Measurements from ENCODE around the gene LMO7. TPM values are rescaled to one million over a fixed set of nuclear protein-coding genes. Genes with fewer than 3 reads are reported as not detected.
A peak's percentile ranks its signal among the peaks of the same experiment; 100 is the strongest.

LMO7 gene
- total RNA-seq, 1 donor from 2014 or later, result 239 TPM

DNA sequence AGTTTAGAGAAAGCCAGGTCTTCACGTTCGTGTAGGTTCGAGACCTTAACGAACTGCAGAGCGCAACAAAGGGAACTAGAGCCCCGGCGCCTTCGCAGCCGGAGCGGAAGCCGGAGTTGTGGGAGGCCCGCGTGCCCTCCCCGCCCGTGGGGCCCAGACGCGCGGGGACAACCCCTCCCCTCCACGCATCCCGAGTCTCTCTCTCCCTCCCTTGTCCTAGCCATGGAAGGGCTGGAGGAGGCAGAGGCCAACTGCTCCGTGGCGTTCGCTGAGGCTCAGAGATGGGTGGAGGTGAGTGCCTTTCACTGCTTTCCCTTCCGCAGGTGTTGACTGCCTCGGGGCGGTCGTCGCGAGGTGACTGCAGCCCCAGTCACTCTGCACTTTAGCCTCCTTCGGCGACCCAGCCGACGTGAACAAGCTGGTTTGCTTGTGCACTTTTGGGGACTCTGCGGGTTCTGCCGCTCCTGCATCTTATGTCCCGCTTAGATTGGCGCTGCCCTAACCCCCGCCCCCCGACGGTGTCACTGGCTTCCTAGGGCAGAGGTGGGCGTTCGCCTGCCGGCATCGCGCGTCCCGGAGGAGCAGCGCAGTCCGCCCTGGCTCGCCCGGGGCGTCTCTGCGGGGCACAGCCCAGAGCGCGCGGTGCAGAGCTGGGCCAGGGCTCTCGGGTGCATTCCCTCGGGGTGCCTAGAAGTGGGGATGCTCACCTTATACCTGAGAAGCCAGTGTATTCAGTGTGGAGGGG is 478 bp downstream of the LMO7 start:
- Mint-ChIP-seq H3K4me3 (ENCODE audit: unreplicated experiment) (peak overlapping the region; percentile 82), H3K36me3 (ENCODE audit: unreplicated experiment) (peaks cover 6% of the 10 kb centered on the region), H3K4me1 (ENCODE audit: unreplicated experiment) (peaks cover 56% of the 10 kb centered on the region), H3K27me3 (ENCODE audit: unreplicated experiment) (no peaks in the 10 kb centered on the region), H3K9me3 (ENCODE audit: unreplicated experiment) (no peaks in the 10 kb centered on the region), H3K27ac (ENCODE audit: unreplicated experiment) (peak overlapping the region; percentile 29)
- TF ChIP-seq, protein P1, sequence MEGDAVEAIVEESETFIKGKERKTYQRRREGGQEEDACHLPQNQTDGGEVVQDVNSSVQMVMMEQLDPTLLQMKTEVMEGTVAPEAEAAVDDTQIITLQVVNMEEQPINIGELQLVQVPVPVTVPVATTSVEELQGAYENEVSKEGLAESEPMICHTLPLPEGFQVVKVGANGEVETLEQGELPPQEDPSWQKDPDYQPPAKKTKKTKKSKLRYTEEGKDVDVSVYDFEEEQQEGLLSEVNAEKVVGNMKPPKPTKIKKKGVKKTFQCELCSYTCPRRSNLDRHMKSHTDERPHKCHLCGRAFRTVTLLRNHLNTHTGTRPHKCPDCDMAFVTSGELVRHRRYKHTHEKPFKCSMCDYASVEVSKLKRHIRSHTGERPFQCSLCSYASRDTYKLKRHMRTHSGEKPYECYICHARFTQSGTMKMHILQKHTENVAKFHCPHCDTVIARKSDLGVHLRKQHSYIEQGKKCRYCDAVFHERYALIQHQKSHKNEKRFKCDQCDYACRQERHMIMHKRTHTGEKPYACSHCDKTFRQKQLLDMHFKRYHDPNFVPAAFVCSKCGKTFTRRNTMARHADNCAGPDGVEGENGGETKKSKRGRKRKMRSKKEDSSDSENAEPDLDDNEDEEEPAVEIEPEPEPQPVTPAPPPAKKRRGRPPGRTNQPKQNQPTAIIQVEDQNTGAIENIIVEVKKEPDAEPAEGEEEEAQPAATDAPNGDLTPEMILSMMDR (IDR thresholded peaks at IDR 0.05), result no peak
- no peak for DNase-seq (ENCODE audit: extremely low spot score, unreplicated experiment)

DNA sequence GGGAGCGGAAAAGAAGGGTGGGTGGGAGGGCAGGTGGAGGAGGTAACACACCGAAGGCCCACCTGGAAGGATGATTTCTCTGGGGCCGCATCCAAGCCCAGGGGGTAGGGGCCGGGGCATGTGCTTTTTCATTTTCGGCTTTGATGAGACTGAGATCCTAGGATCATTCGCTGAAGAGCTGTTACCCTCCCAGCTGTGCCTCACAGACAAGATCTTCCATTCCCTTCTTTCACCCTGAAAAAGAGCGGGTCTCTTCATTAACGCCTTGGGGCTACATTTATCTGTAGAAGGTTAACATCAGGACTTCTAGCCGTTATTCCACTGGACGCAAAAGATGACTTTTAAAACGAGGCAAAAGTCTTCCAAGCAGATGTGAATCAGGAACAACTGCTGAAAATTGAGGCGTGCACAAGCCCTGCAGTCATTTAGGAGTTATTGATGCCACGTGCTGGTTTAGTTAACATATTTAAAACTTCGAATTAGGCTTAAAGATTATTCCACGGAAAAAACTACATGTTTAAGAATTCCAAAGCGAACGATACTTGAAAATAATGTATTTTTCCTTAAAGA is 1.1 kb downstream of the LMO7 start:
- Mint-ChIP-seq H3K4me1 (ENCODE audit: unreplicated experiment) (peaks cover 58% of the 10 kb centered on the region), H3K9me3 (ENCODE audit: unreplicated experiment) (no peaks in the 10 kb centered on the region), H3K27ac (ENCODE audit: unreplicated experiment) (peak overlapping the region; percentile 71), H3K4me3 (ENCODE audit: unreplicated experiment) (peak overlapping the region; percentile 82), H3K36me3 (ENCODE audit: unreplicated experiment) (peaks cover 6% of the 10 kb centered on the region), H3K27me3 (ENCODE audit: unreplicated experiment) (no peaks in the 10 kb centered on the region)
- DNase-seq (ENCODE audit: extremely low spot score, unreplicated experiment), result no peak
- TF ChIP-seq, protein P1 (IDR thresholded peaks at IDR 0.05), result no peak

DNA sequence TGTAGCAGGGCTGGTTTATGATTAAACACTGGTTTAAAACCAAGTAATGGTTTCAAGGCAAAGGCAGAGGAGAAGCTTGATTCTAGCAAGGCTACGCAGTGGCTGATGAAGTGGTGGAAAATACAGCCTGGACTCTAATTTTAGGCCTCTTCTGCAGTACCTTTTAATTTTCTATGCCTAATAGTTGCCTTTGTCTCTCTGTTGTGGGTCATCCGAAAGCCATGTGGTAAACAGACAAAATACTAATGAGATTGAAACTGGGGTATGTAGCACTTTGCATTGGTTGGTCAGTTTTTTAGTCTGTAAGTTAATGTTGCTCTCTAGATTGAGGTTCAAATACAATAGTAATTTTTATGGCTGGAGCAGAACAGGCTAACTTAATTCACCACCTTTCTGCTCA is 3.3 kb downstream of the LMO7 start:
- peaks cover 8% of the 10 kb centered on the region for H3K36me3 Mint-ChIP-seq (ENCODE audit: unreplicated experiment)
- no peaks in the 10 kb centered on the region for H3K27me3 Mint-ChIP-seq (ENCODE audit: unreplicated experiment)
- no peak for DNase-seq (ENCODE audit: extremely low spot score, unreplicated experiment)
- no peak overlapping the region for H3K27ac Mint-ChIP-seq (ENCODE audit: unreplicated experiment)
- TF ChIP-seq, protein P1 (IDR thresholded peaks at IDR 0.05), result no peak
- peak overlapping the region; percentile 55 for H3K4me3 Mint-ChIP-seq (ENCODE audit: unreplicated experiment)
- peaks cover 58% of the 10 kb centered on the region for H3K4me1 Mint-ChIP-seq (ENCODE audit: unreplicated experiment)
- H3K9me3 Mint-ChIP-seq (ENCODE audit: unreplicated experiment), result no peaks in the 10 kb centered on the region

DNA sequence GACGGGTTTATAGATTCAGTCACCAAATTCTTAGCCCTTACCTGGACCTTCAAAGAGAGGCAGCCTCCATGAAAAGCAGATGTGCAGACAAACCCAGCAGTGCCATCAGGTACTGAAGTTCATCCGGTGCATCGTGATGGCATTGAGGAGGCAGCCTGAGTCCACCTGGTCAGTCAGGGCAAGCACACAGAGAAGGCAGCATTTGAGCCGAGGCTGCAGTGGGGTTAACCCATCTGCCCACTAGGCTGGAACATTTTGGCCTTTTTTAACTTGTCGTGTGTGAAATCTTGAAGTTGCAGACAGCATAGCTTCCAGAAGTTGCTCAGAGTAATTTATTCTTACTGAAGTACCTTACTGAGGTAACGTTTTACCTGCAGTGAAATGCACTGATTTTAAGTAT is 4.9 kb downstream of the LMO7 start:
- TF ChIP-seq, protein P1 (IDR thresholded peaks at IDR 0.05), result no peak
- no peaks in the 10 kb centered on the region for H3K9me3 Mint-ChIP-seq (ENCODE audit: unreplicated experiment)
- no peak overlapping the region for H3K4me3 Mint-ChIP-seq (ENCODE audit: unreplicated experiment)
- H3K27ac Mint-ChIP-seq (ENCODE audit: unreplicated experiment), result peak overlapping the region; percentile 0
- peaks cover 69% of the 10 kb centered on the region for H3K4me1 Mint-ChIP-seq (ENCODE audit: unreplicated experiment)
- H3K36me3 Mint-ChIP-seq (ENCODE audit: unreplicated experiment), result peaks cover 9% of the 10 kb centered on the region
- no peaks in the 10 kb centered on the region for H3K27me3 Mint-ChIP-seq (ENCODE audit: unreplicated experiment)
- no peak for DNase-seq (ENCODE audit: extremely low spot score, unreplicated experiment)

DNA sequence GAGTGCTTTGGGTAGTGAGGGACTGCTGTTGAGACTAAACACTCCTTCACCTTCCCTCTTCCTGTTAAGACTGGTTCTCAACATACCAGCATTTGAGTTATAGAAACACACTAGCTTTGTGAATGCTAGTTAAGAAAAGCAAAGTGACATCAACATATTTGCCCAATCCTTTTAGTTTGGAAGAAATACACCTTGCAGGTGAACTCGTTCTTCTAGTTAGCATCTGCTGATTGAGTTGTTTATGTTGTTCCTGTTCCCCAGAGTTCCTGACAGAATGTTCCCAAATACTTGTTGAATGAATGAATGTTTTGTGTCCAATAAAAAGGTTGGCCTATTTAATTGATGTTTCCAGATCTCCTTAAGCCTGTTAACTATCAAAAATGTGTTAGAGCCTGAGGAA is 7.1 kb downstream of the LMO7 start:
- Mint-ChIP-seq H3K4me3 (ENCODE audit: unreplicated experiment) (no peak overlapping the region), H3K27me3 (ENCODE audit: unreplicated experiment) (no peaks in the 10 kb centered on the region), H3K9me3 (ENCODE audit: unreplicated experiment) (no peaks in the 10 kb centered on the region), H3K4me1 (ENCODE audit: unreplicated experiment) (peaks cover 81% of the 10 kb centered on the region), H3K27ac (ENCODE audit: unreplicated experiment) (no peak overlapping the region), H3K36me3 (ENCODE audit: unreplicated experiment) (peaks cover 16% of the 10 kb centered on the region)
- no peak for DNase-seq (ENCODE audit: extremely low spot score, unreplicated experiment)
- TF ChIP-seq, protein P1 (IDR thresholded peaks at IDR 0.05), result no peak
